Left lung (tissue), 14 donors: ENCODE results near the gene IL34. TPM values are rescaled to one million over a fixed set of nuclear protein-coding genes. Genes with fewer than 3 reads are reported as not detected.

Source experiments
- ATAC-seq: fragments of 200-7000 bp; cut with Tn5 transposase; one replicate; pipeline ENCODE4 v1.9.1; 2020; ENCODE audit warnings: moderate library complexity
- DNase-seq, 4 donors: peaks; one replicate each; pipeline ENCODE4 v3.0.0-alpha.2; 2013 to 2020
- H3K27ac ChIP-seq, 2 donors: fragments of 200-600 bp; sonication (generic) in 1 of 2; one replicate each; pipeline versions ENCODE4 v1.5.0 to v1.8.0; 2020 to 2021
- H3K27me3 ChIP-seq, 2 donors: fragments of 200-600 bp; sonication (generic) in 1 of 2; one replicate each; pipeline versions ENCODE4 v1.5.0 to v1.8.0; 2020 to 2021
- H3K36me3 ChIP-seq, 2 donors: fragments of 200-600 bp; sonication (generic) in 1 of 2; one replicate each; pipeline versions ENCODE4 v1.5.0 to v1.8.0; 2020 to 2021
- H3K4me1 ChIP-seq, 2 donors: fragments of 200-600 bp; one replicate each; pipeline ENCODE4 v1.8.0; 2021
- H3K4me3 ChIP-seq, 2 donors: fragments of 200-600 bp; sonication (generic) in 1 of 2; one replicate each; pipeline versions ENCODE4 v1.5.0 to v1.8.0; 2020 to 2021; ENCODE audit warnings: mild to moderate bottlenecking in 1 of 2
- H3K9me3 ChIP-seq, 2 donors: fragments of 200-600 bp; sonication (generic) in 1 of 2; one replicate each; pipeline versions ENCODE4 v1.5.0 to v1.8.0; 2020 to 2021
- CTCF ChIP-seq, 2 donors: fragments of 200-600 bp; sonication (generic) in 1 of 2; IDR thresholded peaks; one replicate each; pipeline versions ENCODE4 v1.5.0 to v1.8.0; 2021; ENCODE audit warnings: antibody characterized with exemption in 2 of 2
- intact Hi-C, 2 donors: fragments of 100-400 bp; cut with DNase I; formaldehyde crosslinking; loops; one replicate each; pipeline versions ENCODE4 v1.11.2 to v1.14.2; 2022
- long read RNA-seq, 12 donors: library from polyadenylated mRNA in 2 of 12; unstranded in 2 of 12; transcript quantifications; one replicate each; pipeline ENCODE4 v2.0.0 and lab custom pipeline, GENCODE V29; 2019 to 2026
- polyA plus RNA-seq, 6 donors: library from polyadenylated mRNA; unstranded; fragments of 120-200 nt; gene quantifications; one replicate each; pipeline ENCODE4 v1.2.1, GENCODE V29; 2013; ENCODE audit not compliant: insufficient read length in 6 of 6
- total RNA-seq, 2 donors: library from RNA; stranded (reverse); fragmentation: NEBNext Ultra II Directional; extraction: Animal tissue kit (Norgen Biotek cat#: 25700); gene quantifications; one replicate each; pipeline ENCODE4 v1.2.1, GENCODE V29; 2021
- donor health status: DM: no; HTN: yes; CAD: no.
- donor health status: DM: no; HTN: no; CAD: no.

IL34 gene
- total RNA-seq (1 to 10 TPM; 2.1 to 4.1 TPM), polyA plus RNA-seq (under 1 TPM; 0.24 to 0.55 (median 0.42) TPM)
- long read RNA-seq, donor 1: 0 reads
- long read RNA-seq, donor 2: 0 reads
- long read RNA-seq, donor 3: 0 reads
- long read RNA-seq, donor 4: 0 reads
- long read RNA-seq, donor 5: 0 reads
- long read RNA-seq, donor 6: 0 reads
- long read RNA-seq, donor 7: 0 reads
- long read RNA-seq, donor 8: 0 reads
- long read RNA-seq, donor 9: 0 reads
- long read RNA-seq, donor 10: 0 reads
- long read RNA-seq, donor 11: 0 reads
- long read RNA-seq, donor 12: 0 reads

GRCh38 chr16:70646260-70647241 lies at the start of gene IL34:
TSS of gene IL34 (plus strand) at chr16:70646559. CDS start at chr16:70646948, 389 bp downstream.
- TF ChIP-seq CTCF (IDR thresholded peaks at IDR 0.05): no peak
- Histone ChIP-seq H3K9me3 (no peaks in the 10 kb centered on the region), H3K27ac (no peak within 1 kb of the TSS), H3K36me3 (no peaks in the 10 kb centered on the region), H3K4me1 (no peaks in the 10 kb centered on the region), H3K4me3 (no peak within 1 kb of the TSS), H3K27me3 (no peaks in the 10 kb centered on the region)
- DNase-seq: peak in 1 of 4 donors; percentile 25
- intact Hi-C loops: no loop called here
- peak; percentile 23 for ATAC-seq

- no peak for ATAC-seq
- TF ChIP-seq CTCF (IDR thresholded peaks at IDR 0.05): no peak
- H3K4me1 ChIP-seq: peaks cover 0 to 3% of the 10 kb centered on the region in 2 donors
- H3K36me3 ChIP-seq: no peaks in the 10 kb centered on the region
- H3K27me3 ChIP-seq: no peaks in the 10 kb centered on the region
- intact Hi-C loops: no loop called here
- no peaks in the 10 kb centered on the region for H3K9me3 ChIP-seq
- DNase-seq: no peak
- H3K4me3 ChIP-seq: no peak overlapping the region
- H3K27ac ChIP-seq: no peak overlapping the region
Measured at GRCh38 chr16:70597135-70597835, 49.1 kb upstream of the IL34 start.

- DNase-seq (no peak), ATAC-seq (no peak)
- no peaks in the 10 kb centered on the region for H3K9me3 ChIP-seq
- no peaks in the 10 kb centered on the region for H3K27me3 ChIP-seq
- H3K4me1 ChIP-seq: no peaks in the 10 kb centered on the region
- H3K4me3 ChIP-seq: no peak overlapping the region
- H3K27ac ChIP-seq: no peak overlapping the region
- intact Hi-C loops: no loop called here
- no peaks in the 10 kb centered on the region for H3K36me3 ChIP-seq
- TF ChIP-seq CTCF (IDR thresholded peaks at IDR 0.05): no peak
Measured at GRCh38 chr16:70598937-70599503, 47.3 kb upstream of the IL34 start.

- no peak overlapping the region for H3K27ac ChIP-seq
- ATAC-seq (no peak), DNase-seq (no peak)
- H3K36me3 ChIP-seq: no peaks in the 10 kb centered on the region
- no peaks in the 10 kb centered on the region for H3K9me3 ChIP-seq
- no peak for TF ChIP-seq CTCF (IDR thresholded peaks at IDR 0.05)
- no peaks in the 10 kb centered on the region for H3K4me1 ChIP-seq
- H3K4me3 ChIP-seq: no peak overlapping the region
- no peaks in the 10 kb centered on the region for H3K27me3 ChIP-seq
- intact Hi-C loops: no loop called here
Measured at GRCh38 chr16:70600730-70601129, 45.6 kb upstream of the IL34 start.
